Upper lobe of left lung (tissue), 6 donors: ENCODE data around the gene LTBR. TPM values are rescaled to one million over a fixed set of nuclear protein-coding genes. Genes with fewer than 3 reads are reported as not detected.
"Not testable (repeated sequence)": the region's sequence is repeated elsewhere in the genome, so short reads cannot be mapped to it uniquely, and the experiment has no call there.

Experiments
- ATAC-seq, 2 donors: fragments of 200-7000 bp; cut with Tn5 transposase; one replicate each; pipeline ENCODE4 v1.9.1; 2022; ENCODE audit warnings: mild to moderate bottlenecking in 2 of 2, moderate library complexity in 2 of 2; ENCODE audit not compliant: low FRiP score in 2 of 2
- DNase-seq, 2 donors: peaks; one replicate each; pipeline ENCODE4 v3.0.0-alpha.2; 2019 to 2020
- H3K27ac ChIP-seq, 4 donors: fragments of 200-600 bp; sonication (generic); one replicate each; pipeline ENCODE4 v1.5.1; 2016 to 2019
- H3K27me3 ChIP-seq, 4 donors: fragments of 200-600 bp; sonication (generic); one replicate each; pipeline ENCODE4 v1.5.1; 2017 to 2019
- H3K36me3 ChIP-seq, 4 donors: fragments of 200-600 bp; sonication (generic); one replicate each; pipeline ENCODE4 v1.5.1; 2016 to 2019
- H3K4me1 ChIP-seq, 4 donors: fragments of 200-600 bp; sonication (generic); one replicate each; pipeline ENCODE4 v1.5.1; 2018 to 2019
- H3K4me3 ChIP-seq, 4 donors: fragments of 200-600 bp; sonication (generic); one replicate each; pipeline ENCODE4 v1.5.1; 2017 to 2019; ENCODE audit warnings: mild to moderate bottlenecking in 2 of 4, moderate library complexity in 1 of 4
- H3K9me3 ChIP-seq, 4 donors: fragments of 200-600 bp; sonication (generic); one replicate each; pipeline ENCODE4 v1.5.1; 2018 to 2019
- CTCF ChIP-seq, 6 experiments: fragments of 450-650 bp in 4 of 6; fragments of 200-600 bp in 2 of 6; sonication (generic) in 2 of 6; IDR thresholded peaks; one replicate each; pipeline ENCODE4 v1.5.1; 2016 to 2019; ENCODE audit warnings: antibody characterized with exemption in 6 of 6
- EP300 ChIP-seq, 4 donors: sonication (generic); formaldehyde crosslinking; IDR thresholded peaks; one replicate each; pipeline ENCODE4 v1.5.1; 2017; ENCODE audit warnings: antibody characterized with exemption in 4 of 4, control low read depth in 2 of 4
- POLR2A ChIP-seq, 4 donors: fragments of 450-650 bp; IDR thresholded peaks; one replicate each; pipeline ENCODE4 v1.5.1; 2016 to 2017; ENCODE audit warnings: antibody characterized with exemption in 4 of 4, mild to moderate bottlenecking in 2 of 4
- POLR2AphosphoS5 ChIP-seq, 2 donors: sonication (generic); formaldehyde crosslinking; IDR thresholded peaks; one replicate each; pipeline ENCODE4 v1.5.1; 2017; ENCODE audit warnings: antibody characterized with exemption in 2 of 2
- WGBS, 2 donors: methylation state at CpG; one replicate each; pipeline ENCODE4 v1.1.5; 2017 to 2018; 5-methylcytosine and 5-hydroxymethylcytosine counted together
- total RNA-seq, 6 donors: library from RNA; depleted of rRNA in 4 of 6; stranded (reverse); fragments of >200 nt in 4 of 6; gene quantifications; one replicate each; pipeline versions ENCODE4 v1.1.0 to v1.2.1, GENCODE V29; 2016 to 2021
- donor health status: DM: no; HTN: no; CAD: no; lungs with moderate emphysema.
- donor health status: DM: no; HTN: yes; CAD: no; lungs with severe emphysema.

LTBR gene
- total RNA-seq, 6 donors from 2014 or later = 84.9 to 207 (median 150) TPM

- Histone ChIP-seq H3K27me3 (no peaks in the 10 kb centered on the region), H3K9me3 (no peaks in the 10 kb centered on the region), H3K4me3 (peak overlapping the region in 3 of 4 donors; percentile 68 to 93 (median 75)), H3K4me1 (peaks cover 56 to 75% (median 68%) of the 10 kb centered on the region in 4 donors), H3K36me3 (peaks cover 0 to 5% (median 0%) of the 10 kb centered on the region in 4 donors), H3K27ac (peak overlapping the region; percentile 94 to 100 (median 98))
- DNase-seq = no peak
- ATAC-seq = no peak
- 36 to 39% methylated on average over 7 of the region's 7 CpGs for WGBS, 2 donors
- TF ChIP-seq POLR2A (IDR thresholded peaks at IDR 0.05) = peak in 1 of 4 donors; percentile 15
- TF ChIP-seq POLR2AphosphoS5 (IDR thresholded peaks at IDR 0.05) = no peak
- TF ChIP-seq CTCF (IDR thresholded peaks at IDR 0.05) = no peak
- peak in 1 of 4 donors; percentile 8 for TF ChIP-seq EP300 (IDR thresholded peaks at IDR 0.05)
These were observed 41.6 kb upstream of the LTBR start for GRCh38 chr12:6342140-6342889.

- WGBS, 2 donors = 61 to 62% methylated on average over 5 of the region's 5 CpGs
- no peaks in the 10 kb centered on the region for H3K27me3 ChIP-seq
- H3K36me3 ChIP-seq = peaks cover 0 to 12% (median 3%) of the 10 kb centered on the region in 4 donors
- DNase-seq = no peak
- TF ChIP-seq EP300 (IDR thresholded peaks at IDR 0.05) (no peak), POLR2A (IDR thresholded peaks at IDR 0.05) (no peak), CTCF (IDR thresholded peaks at IDR 0.05) (no peak), POLR2AphosphoS5 (IDR thresholded peaks at IDR 0.05) (no peak)
- no peaks in the 10 kb centered on the region for H3K9me3 ChIP-seq
- H3K4me3 ChIP-seq = no peak overlapping the region
- H3K27ac ChIP-seq = peak overlapping the region; percentile 94 to 100 (median 98)
- peaks cover 57 to 75% (median 68%) of the 10 kb centered on the region in 4 donors for H3K4me1 ChIP-seq
- no peak for ATAC-seq
These were observed 40.4 kb upstream of the LTBR start for GRCh38 chr12:6343518-6343917.

GRCh38 chr12:6344101-6344660, 39.8 kb upstream of the LTBR start:
- not testable (repeated sequence) for DNase-seq, ATAC-seq, H3K9me3 ChIP-seq, H3K4me3 ChIP-seq, H3K27me3 ChIP-seq
- WGBS, 2 donors = 90 to 91% methylated on average over 11 of the region's 11 CpGs
- H3K36me3 ChIP-seq = peaks cover 0 to 18% (median 3%) of the 10 kb centered on the region in 4 donors
- peaks cover 57 to 68% (median 62%) of the 10 kb centered on the region in 4 donors for H3K4me1 ChIP-seq
- peak overlapping the region in 2 of 4 donors; percentile 98 to 100 for H3K27ac ChIP-seq

- TF ChIP-seq POLR2AphosphoS5 (IDR thresholded peaks at IDR 0.05) = peak; percentile 32 to 80
- TF ChIP-seq CTCF (IDR thresholded peaks at IDR 0.05) = no peak
- peak in 1 of 4 donors; percentile 27 for TF ChIP-seq EP300 (IDR thresholded peaks at IDR 0.05)
- TF ChIP-seq POLR2A (IDR thresholded peaks at IDR 0.05) = peak in 1 of 4 donors; percentile 18
- Histone ChIP-seq H3K4me1 (peaks cover 53 to 59% (median 57%) of the 10 kb centered on the region in 4 donors), H3K36me3 (peaks cover 3 to 19% (median 3%) of the 10 kb centered on the region in 4 donors), H3K27ac (peak overlapping the region; percentile 76 to 93 (median 84)), H3K9me3 (no peaks in the 10 kb centered on the region), H3K4me3 (no peak overlapping the region), H3K27me3 (no peaks in the 10 kb centered on the region)
- WGBS, 2 donors = 57 to 62% methylated on average over 9 to 10 of the region's 10 CpGs
- ATAC-seq = peak in 1 of 2 donors; percentile 26
- DNase-seq = peak in 1 of 2 donors; percentile 79
These were observed 38.5 kb upstream of the LTBR start for GRCh38 chr12:6345319-6346091.
